Epithelial cell of proximal tubule (primary cell): ENCODE data around the gene HLA-DQB1. TPM values are rescaled to one million over a fixed set of nuclear protein-coding genes. Genes with fewer than 3 reads are reported as not detected.
"Not testable (repeated sequence)": the region's sequence is repeated elsewhere in the genome, so short reads cannot be mapped to it uniquely, and the experiment has no call there.

ENCODE experiments used
- DNase-seq: peaks from one replicate; pipeline ENCODE4 v3.0.0-alpha.2; 2011; ENCODE audit warnings: low read depth
- H3K4me3 ChIP-seq: 2 replicates; pipeline ENCODE4 v1.5.1; 2011; ENCODE audit warnings: low read depth, mild to moderate bottlenecking, low read length
- total RNA-seq: library from RNA; depleted of rRNA; stranded (reverse); fragments of >200 nt; gene quantifications from 2 replicates; pipeline ENCODE4 v1.2.3, GENCODE V29; 2015
- TF ChIP-seq, protein P1 (sequence below): conservative IDR thresholded peaks from 2 replicates; pipeline ENCODE4 v1.5.1; 2012; ENCODE audit warnings: low read depth, mild to moderate bottlenecking, low read length

Gene HLA-DQB1
- total RNA-seq, 1 donor from 2014 or later, result 0.58 TPM

DNA sequence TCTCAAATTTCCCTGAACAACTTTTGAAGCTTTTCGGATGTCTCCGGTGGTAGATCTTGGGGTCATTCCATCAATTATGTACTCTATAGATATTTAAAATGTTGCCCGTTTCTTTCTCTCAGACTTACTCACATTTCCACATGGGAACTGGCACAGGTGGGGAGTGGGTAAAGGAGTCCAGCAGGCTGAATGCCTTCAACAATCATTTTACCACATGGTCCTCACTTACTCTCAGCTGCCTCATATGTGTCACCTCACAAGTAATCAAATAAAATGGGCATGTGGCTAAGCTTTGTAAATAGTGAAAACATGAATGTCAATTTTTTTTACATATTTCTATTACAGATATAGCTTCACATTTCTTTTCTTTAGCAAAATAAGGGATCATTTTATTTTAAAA, 28.6 kb downstream of the HLA-DQB1 start:
- no peak for DNase-seq
- TF ChIP-seq, protein P1, sequence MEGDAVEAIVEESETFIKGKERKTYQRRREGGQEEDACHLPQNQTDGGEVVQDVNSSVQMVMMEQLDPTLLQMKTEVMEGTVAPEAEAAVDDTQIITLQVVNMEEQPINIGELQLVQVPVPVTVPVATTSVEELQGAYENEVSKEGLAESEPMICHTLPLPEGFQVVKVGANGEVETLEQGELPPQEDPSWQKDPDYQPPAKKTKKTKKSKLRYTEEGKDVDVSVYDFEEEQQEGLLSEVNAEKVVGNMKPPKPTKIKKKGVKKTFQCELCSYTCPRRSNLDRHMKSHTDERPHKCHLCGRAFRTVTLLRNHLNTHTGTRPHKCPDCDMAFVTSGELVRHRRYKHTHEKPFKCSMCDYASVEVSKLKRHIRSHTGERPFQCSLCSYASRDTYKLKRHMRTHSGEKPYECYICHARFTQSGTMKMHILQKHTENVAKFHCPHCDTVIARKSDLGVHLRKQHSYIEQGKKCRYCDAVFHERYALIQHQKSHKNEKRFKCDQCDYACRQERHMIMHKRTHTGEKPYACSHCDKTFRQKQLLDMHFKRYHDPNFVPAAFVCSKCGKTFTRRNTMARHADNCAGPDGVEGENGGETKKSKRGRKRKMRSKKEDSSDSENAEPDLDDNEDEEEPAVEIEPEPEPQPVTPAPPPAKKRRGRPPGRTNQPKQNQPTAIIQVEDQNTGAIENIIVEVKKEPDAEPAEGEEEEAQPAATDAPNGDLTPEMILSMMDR, result no peak

DNA sequence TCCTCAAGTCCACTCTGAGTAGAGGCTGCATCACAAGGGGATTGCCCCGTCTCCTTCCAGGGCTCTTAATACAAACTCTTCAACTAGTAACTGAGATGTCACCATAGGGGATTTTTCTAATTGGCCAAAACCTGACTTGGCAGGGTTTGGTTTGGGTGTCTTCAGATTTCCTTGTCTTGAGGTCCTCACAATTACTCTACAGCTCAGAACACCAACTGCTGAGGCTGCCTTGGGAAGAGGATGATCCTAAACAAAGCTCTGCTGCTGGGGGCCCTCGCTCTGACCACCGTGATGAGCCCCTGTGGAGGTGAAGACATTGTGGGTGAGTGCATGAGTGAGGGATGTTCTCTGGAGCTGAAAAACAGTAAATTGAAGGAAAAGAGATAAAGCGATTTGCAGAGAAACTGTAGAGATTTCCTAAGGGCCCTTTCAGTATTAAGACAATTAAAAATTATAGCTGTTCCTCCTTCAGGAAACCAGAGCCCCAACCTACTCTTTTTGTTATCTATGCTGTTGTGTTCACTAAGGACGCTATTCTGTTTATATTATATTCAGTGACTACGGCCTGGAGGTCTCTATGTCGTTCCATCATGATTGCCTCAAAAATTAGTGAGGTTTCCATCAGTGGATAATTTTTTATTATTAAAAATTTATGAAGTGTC, 29.1 kb downstream of the HLA-DQB1 start, which contains the start of gene HLA-DQA1:
TSS of gene HLA-DQA1 (plus strand) at position 188 of the 662 bp plus-strand sequence. CDS start at position 241, 53 bp downstream.
- TF ChIP-seq, protein P1, result no peak
- no peak within 1 kb of the TSS for H3K4me3 ChIP-seq
- peak; percentile 7 for DNase-seq

More for the DNA sequence above, 28.6 kb downstream of the HLA-DQB1 start:
- H3K4me3 ChIP-seq, result no peak overlapping the region

DNA sequence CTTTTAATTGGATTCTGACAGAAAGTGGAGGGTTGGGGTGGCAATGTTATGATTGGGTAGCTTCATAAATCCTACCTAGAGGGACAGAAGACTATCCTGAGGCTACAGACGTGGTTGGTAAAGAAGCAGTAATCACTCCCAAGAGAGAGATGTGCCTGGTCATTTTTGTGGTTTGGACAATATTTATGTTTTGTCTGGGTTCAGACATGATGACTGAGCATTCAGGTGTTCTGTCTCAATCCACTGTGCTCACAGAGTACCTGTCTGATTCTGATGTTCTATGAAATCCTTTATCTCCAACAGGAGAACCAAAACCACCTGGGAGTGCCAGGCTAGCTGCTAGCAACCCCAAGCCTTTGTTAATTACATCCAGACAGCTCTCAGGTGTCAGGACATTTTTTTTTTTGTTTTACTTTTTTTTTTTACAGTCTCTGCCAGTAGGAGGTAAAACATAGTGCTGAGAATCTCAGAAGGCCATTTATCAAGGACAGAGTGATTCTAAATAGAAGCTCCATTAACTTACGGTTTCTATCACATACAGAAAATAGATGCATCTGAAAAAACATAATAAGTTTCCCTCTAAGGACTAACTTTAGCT, 30.8 kb downstream of the HLA-DQB1 start:
- TF ChIP-seq, protein P1, result no peak
- H3K4me3 ChIP-seq, result no peak overlapping the region
- DNase-seq, result no peak

DNA sequence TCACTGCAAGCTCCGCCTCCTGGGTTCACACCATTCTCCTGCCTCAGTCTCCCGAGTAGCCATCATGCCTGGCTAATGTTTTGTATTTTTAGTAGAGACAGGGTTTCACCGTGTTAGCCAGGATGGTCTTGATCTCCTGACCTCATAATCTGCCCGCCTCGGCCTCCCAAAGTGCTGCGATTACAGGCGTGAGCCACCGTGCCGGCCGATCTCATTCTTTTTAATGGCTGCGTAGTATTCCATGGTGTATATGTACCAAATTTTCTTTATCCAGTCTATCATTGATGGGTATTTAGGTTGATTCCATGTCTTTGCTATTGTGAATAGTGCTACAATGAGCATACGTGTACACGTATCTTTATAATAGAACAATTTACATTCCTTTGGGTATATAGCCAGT, 36.7 kb downstream of the HLA-DQB1 start:
- DNase-seq, H3K4me3 ChIP-seq: not testable (repeated sequence)

DNA sequence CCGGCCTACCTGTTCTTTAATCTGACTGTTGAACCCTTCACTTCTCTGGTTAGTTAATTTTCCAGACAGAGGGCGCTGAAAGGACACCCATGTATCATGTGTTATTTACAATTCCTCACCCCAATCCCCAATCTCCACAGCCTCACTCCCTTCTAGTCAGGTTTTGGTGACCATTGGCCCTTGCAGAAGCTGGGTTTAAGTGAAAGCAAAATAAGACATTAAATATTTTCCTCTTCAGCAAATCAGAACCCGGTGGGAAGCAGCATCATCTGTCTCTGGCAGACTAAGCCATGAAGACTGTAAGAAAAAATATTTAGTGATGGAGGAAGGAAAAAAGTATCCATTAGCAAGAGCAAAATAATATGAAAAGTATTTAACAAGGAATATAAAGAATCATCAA, 38.6 kb downstream of the HLA-DQB1 start:
- TF ChIP-seq, protein P1, result no peak
- no peak overlapping the region for H3K4me3 ChIP-seq
- DNase-seq, result no peak

DNA sequence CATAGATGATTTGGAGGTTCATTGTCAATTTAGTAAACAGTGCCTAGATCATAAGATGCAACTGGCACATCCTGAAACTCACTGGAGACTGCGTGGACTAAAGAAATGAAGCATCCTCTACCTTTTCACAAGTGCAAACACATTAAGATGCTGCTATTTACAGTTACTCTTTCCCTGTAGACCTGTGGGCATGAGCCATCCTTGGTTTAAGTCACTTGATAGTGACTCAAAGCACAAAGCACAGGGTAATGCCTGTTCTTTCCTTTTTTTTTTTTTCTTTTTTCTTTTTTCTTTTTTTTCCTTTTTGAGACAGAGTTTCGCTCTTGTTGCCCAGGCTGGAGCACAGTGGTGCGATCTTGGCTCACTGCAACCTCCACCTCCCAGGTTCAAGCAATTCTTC, 39.2 kb downstream of the HLA-DQB1 start:
- no peak overlapping the region for H3K4me3 ChIP-seq
- TF ChIP-seq, protein P1, result no peak
- DNase-seq, result no peak

DNA sequence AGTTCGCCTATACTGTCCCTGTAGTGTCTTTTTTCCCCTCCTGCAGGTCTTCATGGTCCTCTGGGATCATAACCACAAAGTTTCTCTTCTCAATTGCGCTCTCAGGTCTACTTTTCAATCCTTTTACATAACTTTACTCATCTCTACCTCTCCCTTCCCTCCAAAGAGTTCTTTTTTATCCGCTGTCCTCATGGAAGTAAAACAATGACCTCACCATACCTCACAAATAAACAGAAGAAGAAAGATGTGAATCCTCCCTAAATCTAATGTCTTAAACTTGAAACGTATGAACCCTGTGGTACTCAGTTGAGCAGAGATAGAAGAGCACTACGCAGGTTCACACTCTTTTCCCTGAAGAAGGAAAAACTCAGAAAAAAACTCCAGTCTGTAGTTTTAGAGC, 41.3 kb downstream of the HLA-DQB1 start:
- TF ChIP-seq, protein P1, result no peak
- no peak overlapping the region for H3K4me3 ChIP-seq
- DNase-seq, result no peak
